ENCODE data around the gene AGMO.
"Not testable (repeated sequence)": the region's sequence is repeated elsewhere in the genome, so short reads cannot be mapped to it uniquely, and the experiment has no call there.

The AGMO gene

GRCh38 chr7:15543256-15543655, 18.6 kb downstream of the AGMO start:
- no peak overlapping the region for H3K4me3 ChIP-seq (ENCODE audit: low read length)
- DNase-seq (ENCODE audit: low read depth) = no peak
- no peak for TF ChIP-seq CTCF (IDR thresholded peaks at IDR 0.05; ENCODE audit: insufficient read depth, low read depth, low read length, missing control alignments)

- no peak for TF ChIP-seq CTCF (IDR thresholded peaks at IDR 0.05; ENCODE audit: insufficient read depth, low read depth, low read length, missing control alignments)
- no peak overlapping the region for H3K4me3 ChIP-seq (ENCODE audit: low read length)
- DNase-seq (ENCODE audit: low read depth) = no peak
These were observed 34.2 kb downstream of the AGMO start for GRCh38 chr7:15527648-15528047.

GRCh38 chr7:15525652-15526263, 36.1 kb downstream of the AGMO start:
- H3K4me3 ChIP-seq (ENCODE audit: low read length) = no peak overlapping the region
- no peak for DNase-seq (ENCODE audit: low read depth)
- TF ChIP-seq CTCF (IDR thresholded peaks at IDR 0.05; ENCODE audit: insufficient read depth, low read depth, low read length, missing control alignments) = no peak

- DNase-seq (ENCODE audit: low read depth) = no peak
- no peak for TF ChIP-seq CTCF (IDR thresholded peaks at IDR 0.05; ENCODE audit: insufficient read depth, low read depth, low read length, missing control alignments)
- H3K4me3 ChIP-seq (ENCODE audit: low read length) = no peak overlapping the region
These were observed 37.7 kb downstream of the AGMO start for GRCh38 chr7:15524077-15524476.

- H3K4me3 ChIP-seq (ENCODE audit: low read length); DNase-seq (ENCODE audit: low read depth): not testable (repeated sequence)
These were observed 44.0 kb downstream of the AGMO start for GRCh38 chr7:15517865-15518264.

- no peak for TF ChIP-seq CTCF (IDR thresholded peaks at IDR 0.05; ENCODE audit: insufficient read depth, low read depth, low read length, missing control alignments)
- DNase-seq (ENCODE audit: low read depth) = no peak
- H3K4me3 ChIP-seq (ENCODE audit: low read length) = no peak overlapping the region
These were observed 46.6 kb downstream of the AGMO start for GRCh38 chr7:15515252-15515651.

- H3K4me3 ChIP-seq (ENCODE audit: low read length) = no peak overlapping the region
- no peak for TF ChIP-seq CTCF (IDR thresholded peaks at IDR 0.05; ENCODE audit: insufficient read depth, low read depth, low read length, missing control alignments)
- DNase-seq (ENCODE audit: low read depth) = peak; percentile 3
These were observed 53.6 kb downstream of the AGMO start for GRCh38 chr7:15508258-15508657.

Data from epithelial cell of esophagus (primary cell).